H1 (cell line): ENCODE measurements around the gene HECTD4. TPM values are rescaled to one million over a fixed set of nuclear protein-coding genes. Genes with fewer than 3 reads are reported as not detected.

ENCODE experiments used
- CTCF ChIA-PET: fragments of 300-600 bp; sonication (Branson Sonifier 250); formaldehyde crosslinking; loops from one replicate; lab custom pipeline; 2021; ENCODE audit not compliant: partially characterized antibody; lab: Charles Lee
- POLR2A ChIA-PET: fragments of 300-600 bp; sonication (Branson Sonifier 250); formaldehyde crosslinking; loops from one replicate; lab custom pipeline; 2021; ENCODE audit warnings: inconsistent platforms; ENCODE audit not compliant: partially characterized antibody; lab: Charles Lee
- DNase-seq, 2 experiments: peaks; one replicate each; pipeline versions ENCODE4 v3.0.0 to v3.0.0-alpha.2; 2010 to 2022; ENCODE audit warnings: low spot score in 2 of 2, low read depth in 1 of 2, mixed read lengths in 1 of 2
- FAIRE-seq: peaks from 2 replicates; lab custom pipeline; 2011; peaks lifted over from hg19 to GRCh38; lab: Jason Lieb, UNC
- H2AFZ ChIP-seq: 2 replicates; pipeline ENCODE4 v1.8.1; 2012; ENCODE audit warnings: low read length, inconsistent platforms
- H2AK5ac ChIP-seq: 2 replicates; pipeline ENCODE4 v1.6.1; 2013; ENCODE audit warnings: low read depth, low read length
- H2BK120ac ChIP-seq: replicated peaks from 2 replicates; pipeline ENCODE3; 2013; ENCODE audit warnings: low read depth, low read length, inconsistent platforms
- H2BK12ac ChIP-seq: 2 replicates; pipeline ENCODE4 v1.6.1; 2013; ENCODE audit warnings: low read depth, low read length
- H2BK15ac ChIP-seq: 2 replicates; pipeline ENCODE4 v1.6.1; 2013; ENCODE audit warnings: low read length
- H2BK20ac ChIP-seq: 2 replicates; pipeline ENCODE4 v1.6.1; 2013; ENCODE audit warnings: low read length
- H2BK5ac ChIP-seq: 2 replicates; pipeline ENCODE4 v1.6.1; 2013; ENCODE audit warnings: low read depth, low read length
- H3K14ac ChIP-seq: 2 replicates; pipeline ENCODE4 v1.6.1; 2013; ENCODE audit warnings: inconsistent platforms; ENCODE audit not compliant: insufficient read length
- H3K18ac ChIP-seq: 2 replicates; pipeline ENCODE4 v1.6.1; 2013; ENCODE audit warnings: low read length; ENCODE audit errors: extremely low read depth
- H3K23ac ChIP-seq: 2 replicates; pipeline ENCODE4 v1.6.1; 2013; ENCODE audit warnings: inconsistent platforms; ENCODE audit not compliant: insufficient read length
- H3K23me2 ChIP-seq: 2 replicates; pipeline ENCODE4 v1.6.1; 2013; ENCODE audit warnings: low read depth, low read length
- H3K27ac ChIP-seq: 2 replicates; pipeline ENCODE4 v1.6.1; 2011; ENCODE audit warnings: low read depth, low read length, inconsistent platforms
- H3K27me3 ChIP-seq, 4 experiments: replicated peaks in 1 of 4; 1 replicate in 1 of 4; 2 replicates in 3 of 4; pipeline versions ENCODE4 v1.6.1 to v1.8.1; 2011 to 2013; ENCODE audit warnings: low read length in 3 of 4, mild to moderate bottlenecking in 3 of 4, inconsistent platforms in 2 of 4, mixed read lengths in 2 of 4, moderate library complexity in 1 of 4; ENCODE audit not compliant: control insufficient read depth in 3 of 4, insufficient read depth in 3 of 4; ENCODE audit errors: extremely low read depth in 1 of 4
- H3K36me3 ChIP-seq, 4 experiments: 2 replicates each; pipeline versions ENCODE4 v1.6.1 to v1.8.1; 2011 to 2013; ENCODE audit warnings: mild to moderate bottlenecking in 4 of 4, low read length in 3 of 4, moderate library complexity in 2 of 4, control low read depth in 1 of 4, inconsistent platforms in 1 of 4; ENCODE audit not compliant: insufficient read depth in 4 of 4, control insufficient read depth in 2 of 4
- H3K4ac ChIP-seq: replicated peaks from 2 replicates; pipeline ENCODE3; 2013; ENCODE audit warnings: low read length, low read depth, mixed read lengths, inconsistent platforms; ENCODE audit not compliant: insufficient read length
- H3K4me1 ChIP-seq, 4 experiments: replicated peaks in 1 of 4; 1 replicate in 1 of 4; 2 replicates in 3 of 4; pipeline versions ENCODE4 v1.6.1 to v1.8.1; 2011 to 2013; ENCODE audit warnings: low read length in 3 of 4, inconsistent platforms in 2 of 4, mixed read lengths in 1 of 4; ENCODE audit not compliant: insufficient read depth in 4 of 4, control insufficient read depth in 3 of 4
- H3K4me2 ChIP-seq, 2 experiments: 2 replicates each; pipeline versions ENCODE4 v1.6.1 to v1.8.1; 2011 to 2013; ENCODE audit warnings: low read depth in 2 of 2, low read length in 2 of 2, control low read depth in 1 of 2, inconsistent platforms in 1 of 2, mild to moderate bottlenecking in 1 of 2; ENCODE audit not compliant: insufficient read depth in 1 of 2
- H3K4me3 ChIP-seq, 4 experiments: fragments of 200-600, 300-600 bp in 1 of 4; sonication (generic), shearing (Covaris generic), sonication (Bioruptor Twin) in 1 of 4; 2 replicates each; pipeline versions ENCODE4 v1.5.1 to v1.8.1; 2011 to 2016; ENCODE audit warnings: low read length in 4 of 4, low read depth in 3 of 4, control low read depth in 2 of 4, inconsistent platforms in 2 of 4, mild to moderate bottlenecking in 2 of 4, mixed read lengths in 1 of 4, moderate library complexity in 1 of 4; ENCODE audit not compliant: insufficient read depth in 2 of 4; ENCODE audit errors: extremely low read depth in 1 of 4
- H3K56ac ChIP-seq: replicated peaks from 2 replicates; pipeline ENCODE3; 2013; ENCODE audit warnings: low read depth, mild to moderate bottlenecking, mixed read lengths, low read length, inconsistent platforms; ENCODE audit not compliant: insufficient read length
- H3K79me1 ChIP-seq: 2 replicates; pipeline ENCODE4 v1.6.1; 2013; ENCODE audit warnings: low read depth, low read length, control low read depth
- H3K79me2 ChIP-seq, 2 experiments: 2 replicates each; pipeline versions ENCODE4 v1.6.1 to v1.8.1; 2012 to 2013; ENCODE audit warnings: low read length in 2 of 2, mild to moderate bottlenecking in 2 of 2, inconsistent platforms in 1 of 2; ENCODE audit not compliant: insufficient read depth in 2 of 2, control insufficient read depth in 1 of 2
- H3K9ac ChIP-seq, 4 experiments: replicated peaks in 1 of 4; 1 replicate in 1 of 4; 2 replicates in 3 of 4; pipeline versions ENCODE4 v1.6.1 to v1.8.1; 2011 to 2013; ENCODE audit warnings: low read depth in 3 of 4, low read length in 3 of 4, control low read depth in 2 of 4, mild to moderate bottlenecking in 2 of 4, moderate library complexity in 2 of 4, inconsistent platforms in 1 of 4; ENCODE audit errors: extremely low read depth in 1 of 4
- H3K9me3 ChIP-seq, 2 experiments: 2 replicates each; pipeline versions ENCODE4 v1.6.1 to v1.8.1; 2012 to 2013; ENCODE audit warnings: mild to moderate bottlenecking in 2 of 2, moderate library complexity in 2 of 2, control low read depth in 1 of 2, inconsistent platforms in 1 of 2, low read depth in 1 of 2, low read length in 1 of 2, mixed read lengths in 1 of 2; ENCODE audit not compliant: insufficient read depth in 2 of 2
- H4K20me1 ChIP-seq, 2 experiments: replicated peaks in 1 of 2; 2 replicates each; pipeline versions ENCODE3 to v1.8.1; 2011 to 2013; ENCODE audit warnings: inconsistent platforms in 2 of 2, low read length in 2 of 2, mild to moderate bottlenecking in 1 of 2; ENCODE audit not compliant: insufficient read depth in 2 of 2, control insufficient read depth in 1 of 2
- H4K5ac ChIP-seq: 2 replicates; pipeline ENCODE4 v1.6.1; 2013; ENCODE audit warnings: low read length, low read depth, mixed read lengths, inconsistent platforms; ENCODE audit not compliant: insufficient read length
- H4K8ac ChIP-seq: 2 replicates; pipeline ENCODE4 v1.8.0; 2013; ENCODE audit warnings: mild to moderate bottlenecking, moderate library complexity, low read length, inconsistent platforms; ENCODE audit not compliant: insufficient read depth; ENCODE audit errors: extremely low read depth
- H4K91ac ChIP-seq: replicated peaks from 2 replicates; pipeline ENCODE3; 2013; ENCODE audit warnings: low read length, mixed read lengths, inconsistent platforms; ENCODE audit not compliant: insufficient read length
- CBX5 ChIP-seq: fragments of 300-800, 300-1000 bp; sonication (generic); IDR thresholded peaks from 2 replicates; pipeline ENCODE4 v1.7.1; 2016; ENCODE audit warnings: antibody characterized with exemption, low read length, low read depth
- SP1 ChIP-seq: IDR thresholded peaks from 2 replicates; pipeline ENCODE4 v1.6.1; 2011; ENCODE audit warnings: low read depth, low read length
- SUZ12 ChIP-seq: fragments of 200-600 bp; sonication (generic); IDR thresholded peaks from 2 replicates; pipeline ENCODE4 v1.6.1; 2012; ENCODE audit warnings: mild to moderate bottlenecking, inconsistent platforms, low read length, moderate library complexity, mixed read lengths
- WGBS, 2 experiments: shearing (Covaris generic) in 1 of 2; methylation state at CpG; one replicate each; pipeline versions ENCODE4 v1.1.6 to v1.1.7; 2013 to 2015; ENCODE audit warnings: low lambda C conversion rate in 2 of 2, mixed read lengths in 2 of 2, inconsistent platforms in 1 of 2, low coverage in 1 of 2, missing lambda C conversion rate in 1 of 2; ENCODE audit not compliant: insufficient replicate concordance in 2 of 2, insufficient coverage in 1 of 2, insufficient read length in 1 of 2; ENCODE audit errors: extremely low coverage in 1 of 2, missing lambda C conversion rate in 1 of 2; 5-methylcytosine and 5-hydroxymethylcytosine counted together
- polyA plus RNA-seq, 7 experiments: library from polyadenylated mRNA; depleted of rRNA in 3 of 7; stranded (reverse) in 5 of 7; unstranded in 2 of 7; fragments of >200 nt in 5 of 7; fragments of 200-250 nt in 2 of 7; gene quantifications; 1 replicate in 5 of 7; 2 replicates in 1 of 7; 4 replicates in 1 of 7; pipeline versions ENCODE4 v1.2.1 to v1.2.3, GENCODE V29; 2011 to 2013; ENCODE audit warnings: missing spikeins in 2 of 7, mixed read lengths in 2 of 7
- total RNA-seq: library from RNA; stranded (reverse); fragmentation: NEBNext Ultra II Directional; extraction: Animal tissue kit (Norgen Biotek cat#: 25700); gene quantifications from 2 replicates; pipeline ENCODE4 v1.2.1, GENCODE V29; 2021

Gene HECTD4
- total and polyA plus RNA-seq, 2 of the 8 experiments (the other 6 are each of a cell fraction or from before 2014, with no cell fraction given), result 6.5 to 33.7 TPM

DNA sequence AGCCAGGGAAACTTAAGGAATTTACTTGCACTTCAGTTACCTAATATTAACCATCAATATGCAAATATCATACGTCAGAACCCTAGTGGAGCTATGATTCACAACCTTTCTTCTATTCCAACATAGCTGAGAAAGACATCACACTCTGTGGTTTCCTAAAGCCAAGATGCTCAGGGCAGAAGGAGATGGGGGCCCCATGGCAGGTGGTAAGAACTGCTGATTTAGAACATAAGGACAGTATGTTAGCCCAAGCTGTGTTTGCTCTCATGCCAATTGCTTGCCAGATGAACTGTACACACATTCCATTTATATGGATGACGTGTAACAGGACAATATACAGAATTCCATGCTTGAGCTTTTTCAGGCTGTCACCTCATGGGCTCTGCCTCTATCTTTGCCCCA is 34.6 kb downstream of the HECTD4 start:
- H2BK12ac ChIP-seq, result peak overlapping the region; percentile 40; the same call in 1 of the 2 replicates
- H3K9me3 ChIP-seq, result no peaks in the 10 kb centered on the region
- no peak overlapping the region for H2BK15ac ChIP-seq
- 0 out of 2 replicates have a peak overlapping the region, but pooled peaks have one; percentile 91 for H2AK5ac ChIP-seq
- H3K4me1 ChIP-seq, result peaks cover 0 to 12% (median 5%) of the 10 kb centered on the region in 4 experiments; a peak in 4 of 7 replicates
- ChIA-PET CTCF (interaction anchor here (0.8 to 1.6 kb wide), 2 partner anchors 9 to 12 kb away, joined by 3 to 6 read pairs; no protein-coding TSS in a partner anchor), POLR2A (no interaction called here)
- H3K9ac ChIP-seq, result no peak overlapping the region
- H3K4me2 ChIP-seq, result no peak overlapping the region
- TF ChIP-seq SP1 (no peak), SUZ12 (no peak), CBX5 (no peak)
- H2BK120ac ChIP-seq, result no peak overlapping the region
- H4K91ac ChIP-seq, result no peak overlapping the region
- H3K79me2 ChIP-seq, result peaks cover 0 to 54% of the 10 kb centered on the region in 2 experiments; a peak in 2 of 4 replicates
- no peak overlapping the region for H2AFZ ChIP-seq
- 81% methylated on average over 2 of the region's 2 CpGs; no CpG with 5 or more reads in 1 of the 2 experiments for WGBS, 2 experiments
- no peak overlapping the region for H3K14ac ChIP-seq
- no peak overlapping the region for H3K4me3 ChIP-seq
- no peak overlapping the region for H3K56ac ChIP-seq
- H4K20me1 ChIP-seq, result no peaks in the 10 kb centered on the region
- no peak for FAIRE-seq
- no peaks in the 10 kb centered on the region for H3K36me3 ChIP-seq
- H3K23ac ChIP-seq, result no peak overlapping the region
- H3K27ac ChIP-seq, result no peak overlapping the region
- no peak overlapping the region for H2BK20ac ChIP-seq
- DNase-seq, result no peak
- H3K27me3 ChIP-seq, result no peaks in the 10 kb centered on the region
- no peak overlapping the region for H3K18ac ChIP-seq
- 0 out of 2 replicates have a peak, but pooled peaks cover 2% of the 10 kb centered on the region for H3K23me2 ChIP-seq
- peaks cover 10% of the 10 kb centered on the region; the same call in 1 of the 2 replicates for H3K79me1 ChIP-seq
- H3K4ac ChIP-seq, result no peak overlapping the region
- H2BK5ac ChIP-seq, result no peak overlapping the region; the same call in 1 of the 2 replicates
- H4K5ac ChIP-seq, result no peak overlapping the region
- H4K8ac ChIP-seq, result no peak overlapping the region
